NCI-H2227 (cell line): Measurements from ENCODE around the gene COX14.
A peak's percentile ranks its signal among the peaks of the same experiment; 100 is the strongest.
"Not testable (repeated sequence)": the region's sequence is repeated elsewhere in the genome, so short reads cannot be mapped to it uniquely, and the experiment has no call there.

Experiments
- DNase-seq: peaks from one replicate; lab custom pipeline; 2025; ENCODE audit not compliant: unreplicated experiment; lab: John Stamatoyannopoulos, UW

Gene COX14

GRCh38 chr12:50151047-50151687 is 39.1 kb downstream of the COX14 start:
- DNase-seq = no peak

GRCh38 chr12:50154947-50155346 is 42.9 kb downstream of the COX14 start:
- DNase-seq = not testable (repeated sequence)

GRCh38 chr12:50156641-50157040 is 44.6 kb downstream of the COX14 start:
- no peak for DNase-seq

- DNase-seq = no peak
These were observed 45.2 kb downstream of the COX14 start for GRCh38 chr12:50157259-50157658.

GRCh38 chr12:50160643-50161042 is 48.6 kb downstream of the COX14 start:
- DNase-seq = no peak

GRCh38 chr12:50162230-50162629 is 50.2 kb downstream of the COX14 start:
- no peak for DNase-seq

GRCh38 chr12:50164963-50165362 is 52.9 kb downstream of the COX14 start:
- DNase-seq = no peak

GRCh38 chr12:50166799-50167048 is 54.7 kb downstream of the COX14 start:
- no peak for DNase-seq

- DNase-seq = peak; percentile 97
These were observed 55.2 kb downstream of the COX14 start, which contains the start of gene CERS5 for GRCh38 chr12:50167049-50167828. TSS of gene CERS5 (minus strand) at chr12:50167369. CDS start at chr12:50167297, 72 bp downstream.
